ENCODE data around the gene ADAMTSL5. TPM values are rescaled to one million over a fixed set of nuclear protein-coding genes. Genes with fewer than 3 reads are reported as not detected.

Gene ADAMTSL5
- total and polyA plus RNA-seq, 2 of the 8 experiments (the other 6 are each of a cell fraction or from before 2014, with no cell fraction given), result 0.82 to 0.99 TPM

GRCh38 chr19:1525343-1525742, 12.5 kb upstream of the ADAMTSL5 start:
- peaks cover 8 to 15% of the 10 kb centered on the region in 2 experiments for H4K20me1 ChIP-seq (replicated peaks in 1 of 2; ENCODE audit: control insufficient read depth in 1 of 2, insufficient read depth in 2 of 2, low read length in 2 of 2)
- H3K18ac ChIP-seq (ENCODE audit: extremely low read depth, low read length), result no peak overlapping the region
- H3K79me2 ChIP-seq (ENCODE audit: control insufficient read depth in 1 of 2, insufficient read depth in 2 of 2, low read length in 2 of 2), result no peaks in the 10 kb centered on the region
- no peak overlapping the region for H2AK5ac ChIP-seq (ENCODE audit: low read depth, low read length)
- no peak overlapping the region for H4K5ac ChIP-seq (ENCODE audit: insufficient read length, low read depth, low read length)
- H3K27me3 ChIP-seq (replicated peaks in 1 of 4; ENCODE audit: control insufficient read depth in 3 of 4, extremely low read depth in 1 of 4, insufficient read depth in 3 of 4, low read length in 3 of 4), result peaks cover 19 to 34% (median 31%) of the 10 kb centered on the region in 4 experiments
- WGBS, 2 experiments (ENCODE audit: extremely low coverage in 1 of 2, insufficient coverage in 1 of 2, insufficient read length in 1 of 2, insufficient replicate concordance in 2 of 2, low coverage in 1 of 2, low lambda C conversion rate in 2 of 2, missing lambda C conversion rate in 1 of 2), result 89% methylated on average over 31 of the region's 31 CpGs; no CpG with 5 or more reads in 1 of the 2 experiments
- H2BK15ac ChIP-seq (ENCODE audit: low read length), result no peak overlapping the region
- no peaks in the 10 kb centered on the region for H3K9me3 ChIP-seq (ENCODE audit: insufficient read depth in 2 of 2, low read depth in 1 of 2, low read length in 1 of 2)
- H3K36me3 ChIP-seq (ENCODE audit: control insufficient read depth in 2 of 4, insufficient read depth in 4 of 4, low read length in 3 of 4), result no peaks in the 10 kb centered on the region; a peak in 1 of 8 replicates
- H2BK120ac ChIP-seq (replicated peaks; ENCODE audit: low read depth, low read length), result no peak overlapping the region
- ChIA-PET POLR2A (ENCODE audit: partially characterized antibody) (interaction anchor here (0.8 to 1.4 kb wide), 2 partner anchors 11 to 66 kb away, joined by 3 to 4 read pairs; no protein-coding TSS in a partner anchor), CTCF (ENCODE audit: partially characterized antibody) (interaction anchor here (1.0 to 1.2 kb wide), 3 partner anchors 11 to 59 kb away, joined by 3 to 4 read pairs (median 4); no protein-coding TSS in a partner anchor)
- no peak overlapping the region for H2AFZ ChIP-seq (ENCODE audit: low read length)
- H3K9ac ChIP-seq (replicated peaks in 1 of 4; ENCODE audit: extremely low read depth in 1 of 4, low read depth in 3 of 4, low read length in 3 of 4), result no peak overlapping the region
- H3K4me2 ChIP-seq (ENCODE audit: insufficient read depth in 1 of 2, low read depth in 2 of 2, low read length in 2 of 2), result no peak overlapping the region; a peak in 1 of 4 replicates
- no peak overlapping the region for H4K91ac ChIP-seq (replicated peaks; ENCODE audit: insufficient read length, low read length)
- H2BK5ac ChIP-seq (ENCODE audit: low read depth, low read length), result no peak overlapping the region
- no peak overlapping the region for H3K4me3 ChIP-seq (ENCODE audit: extremely low read depth in 1 of 4, insufficient read depth in 2 of 4, low read depth in 3 of 4, low read length in 4 of 4)
- DNase-seq (ENCODE audit: low read depth in 1 of 2, low spot score in 2 of 2), result peak in 1 of 2 experiments; percentile 48
- no peak overlapping the region for H3K4ac ChIP-seq (replicated peaks; ENCODE audit: insufficient read length, low read depth, low read length)
- H4K8ac ChIP-seq (ENCODE audit: extremely low read depth, insufficient read depth, low read length), result no peak overlapping the region
- no peak overlapping the region for H3K27ac ChIP-seq (ENCODE audit: low read depth, low read length)
- no peaks in the 10 kb centered on the region for H3K79me1 ChIP-seq (ENCODE audit: low read depth, low read length)
- H3K23me2 ChIP-seq (ENCODE audit: low read depth, low read length), result peaks cover 8% of the 10 kb centered on the region; the same call in 1 of the 2 replicates
- no peak overlapping the region for H3K56ac ChIP-seq (replicated peaks; ENCODE audit: insufficient read length, low read depth, low read length)
- H3K23ac ChIP-seq (ENCODE audit: insufficient read length), result no peak overlapping the region
- H2BK20ac ChIP-seq (ENCODE audit: low read length), result no peak overlapping the region
- peaks cover 0 to 3% (median 1%) of the 10 kb centered on the region in 4 experiments; a peak in 3 of 7 replicates for H3K4me1 ChIP-seq (replicated peaks in 1 of 4; ENCODE audit: control insufficient read depth in 3 of 4, insufficient read depth in 4 of 4, low read length in 3 of 4)
- H2BK12ac ChIP-seq (ENCODE audit: low read depth, low read length), result 0 out of 2 replicates have a peak overlapping the region, but pooled peaks have one; percentile 40
- no peak for FAIRE-seq
- no peak overlapping the region for H3K14ac ChIP-seq (ENCODE audit: insufficient read length)
- TF ChIP-seq POLR2A (IDR thresholded peaks at IDR 0.05; ENCODE audit: control extremely low read depth in 1 of 2, low read depth in 2 of 2, low read length in 2 of 2) (no peak), SIX5 (IDR thresholded peaks at IDR 0.05; ENCODE audit: low read depth, low read length) (no peak), SUZ12 (IDR thresholded peaks at IDR 0.05; ENCODE audit: low read length) (no peak), CTBP2 (IDR thresholded peaks at IDR 0.05; ENCODE audit: borderline replicate concordance, insufficient read depth, insufficient read length, low read length) (no peak), CHD2 (IDR thresholded peaks at IDR 0.05; ENCODE audit: low read length) (no peak), RAD21 (IDR thresholded peaks at IDR 0.05 in 1 of 2, conservative IDR thresholded peaks at IDR 0.05 in 1 of 2; ENCODE audit: low read depth in 2 of 2, low read length in 2 of 2) (peak in 1 of 2 experiments; percentile 12; a peak in 1 of 4 replicates), SP4 (IDR thresholded peaks at IDR 0.05; ENCODE audit: low read length) (no peak)
